ENCODE measurements around the gene STK16.
"Not testable (repeated sequence)": the region's sequence is repeated elsewhere in the genome, so short reads cannot be mapped to it uniquely, and the experiment has no call there.

STK16 gene, protein sequence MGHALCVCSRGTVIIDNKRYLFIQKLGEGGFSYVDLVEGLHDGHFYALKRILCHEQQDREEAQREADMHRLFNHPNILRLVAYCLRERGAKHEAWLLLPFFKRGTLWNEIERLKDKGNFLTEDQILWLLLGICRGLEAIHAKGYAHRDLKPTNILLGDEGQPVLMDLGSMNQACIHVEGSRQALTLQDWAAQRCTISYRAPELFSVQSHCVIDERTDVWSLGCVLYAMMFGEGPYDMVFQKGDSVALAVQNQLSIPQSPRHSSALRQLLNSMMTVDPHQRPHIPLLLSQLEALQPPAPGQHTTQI

DNA sequence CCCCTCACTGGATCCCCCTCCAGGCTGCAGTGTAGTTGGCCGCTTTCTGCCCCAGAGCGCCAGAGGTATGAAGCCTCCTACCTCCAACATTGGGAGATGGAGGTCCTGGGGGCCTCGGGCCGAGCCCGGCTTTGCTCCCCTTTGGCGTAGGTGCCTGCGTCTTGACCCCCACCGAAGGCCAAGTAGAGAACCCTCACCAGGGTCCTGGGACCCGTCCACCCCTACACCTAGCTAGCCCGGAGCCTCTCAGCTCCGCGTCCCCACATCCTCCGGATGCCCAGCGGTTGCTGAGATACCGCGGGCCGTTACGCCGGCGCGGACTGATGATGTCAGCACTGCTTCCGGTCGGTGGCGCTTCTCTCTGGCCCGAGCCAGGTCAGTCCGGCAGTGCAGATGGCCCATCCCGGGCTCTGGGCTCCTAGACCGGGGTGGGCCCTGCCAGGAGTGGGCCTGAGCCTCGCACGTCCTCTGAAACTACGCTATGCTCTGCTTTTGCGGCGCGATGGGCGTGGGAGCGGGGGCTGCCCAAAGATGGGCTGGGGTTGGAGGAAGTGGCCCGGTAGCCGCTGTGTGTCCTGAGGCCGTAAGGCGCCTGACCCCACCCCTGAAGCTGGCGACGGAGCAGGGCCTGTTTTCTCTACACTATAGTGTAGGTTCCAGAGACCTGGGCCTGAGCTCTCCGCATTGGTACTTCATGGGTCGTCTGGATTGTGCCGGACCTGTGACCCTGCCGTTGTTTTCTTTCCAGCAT, at the start of gene STK16, which contains the start of gene GLB1L:
TSS of gene STK16 (plus strand) at position 332 of the 751 bp plus-strand sequence. CDS start 521 bp downstream, outside the sequence.
TSS of gene GLB1L (minus strand) at position 297 of the 751 bp plus-strand sequence. CDS start 1,871 bp downstream, outside the sequence.
- TF ChIP-seq CTCF (IDR thresholded peaks at IDR 0.05; ENCODE audit: control insufficient read depth, insufficient read depth, low read depth, low read length, missing control alignments): no peak
- DNase-seq (ENCODE audit: low read depth): peak; percentile 68
- H3K4me3 ChIP-seq (ENCODE audit: control insufficient read depth, low read depth, low read length): peak within 1 kb of the TSS; percentile 60

GRCh38 chr2:219197388-219197787, 47.9 kb upstream of the STK16 start:
- TF ChIP-seq CTCF (IDR thresholded peaks at IDR 0.05; ENCODE audit: control insufficient read depth, insufficient read depth, low read depth, low read length, missing control alignments): no peak
- no peak overlapping the region for H3K4me3 ChIP-seq (ENCODE audit: control insufficient read depth, low read depth, low read length)
- no peak for DNase-seq (ENCODE audit: low read depth)

GRCh38 chr2:219198974-219199373, 46.3 kb upstream of the STK16 start:
- TF ChIP-seq CTCF (IDR thresholded peaks at IDR 0.05; ENCODE audit: control insufficient read depth, insufficient read depth, low read depth, low read length, missing control alignments): no peak
- no peak for DNase-seq (ENCODE audit: low read depth)
- no peak overlapping the region for H3K4me3 ChIP-seq (ENCODE audit: control insufficient read depth, low read depth, low read length)

- H3K4me3 ChIP-seq (ENCODE audit: control insufficient read depth, low read depth, low read length): no peak overlapping the region
These were observed 45.6 kb upstream of the STK16 start for GRCh38 chr2:219199470-219200211.

GRCh38 chr2:219200502-219201326, 44.6 kb upstream of the STK16 start:
- not testable (repeated sequence) for DNase-seq (ENCODE audit: low read depth); H3K4me3 ChIP-seq (ENCODE audit: control insufficient read depth, low read depth, low read length)

More at GRCh38 chr2:219199470-219200211, 45.6 kb upstream of the STK16 start:
- TF ChIP-seq CTCF (IDR thresholded peaks at IDR 0.05; ENCODE audit: control insufficient read depth, insufficient read depth, low read depth, low read length, missing control alignments): no peak
- no peak for DNase-seq (ENCODE audit: low read depth)

- not testable (repeated sequence) for DNase-seq (ENCODE audit: low read depth); H3K4me3 ChIP-seq (ENCODE audit: control insufficient read depth, low read depth, low read length)
These were observed 43.9 kb upstream of the STK16 start for GRCh38 chr2:219201331-219201730.
